GM19395 (cell line): ENCODE results near the gene KIAA1958.
"Not testable (repeated sequence)": the region's sequence is repeated elsewhere in the genome, so short reads cannot be mapped to it uniquely, and the experiment has no call there.

Source experiments
- ATAC-seq: cut with Tn5 transposase; IDR thresholded peaks from one replicate; pipeline ENCODE4 v1.9.1; 2021; ENCODE audit warnings: mild to moderate bottlenecking, moderate library complexity; ENCODE audit not compliant: unreplicated experiment

KIAA1958 gene

GRCh38 chr9:112489039-112489546, 2.5 kb downstream of the KIAA1958 start:
- ATAC-seq, result no peak

- ATAC-seq, result no peak
Measured at GRCh38 chr9:112489876-112490666, 3.4 kb downstream of the KIAA1958 start.

GRCh38 chr9:112493393-112494137, 6.9 kb downstream of the KIAA1958 start:
- no peak for ATAC-seq

GRCh38 chr9:112494153-112494552, 7.5 kb downstream of the KIAA1958 start:
- no peak for ATAC-seq

GRCh38 chr9:112495614-112496013, 9.0 kb downstream of the KIAA1958 start:
- ATAC-seq, result no peak

GRCh38 chr9:112496074-112496722, 9.6 kb downstream of the KIAA1958 start:
- no peak for ATAC-seq

GRCh38 chr9:112500842-112501241, 14.2 kb downstream of the KIAA1958 start:
- ATAC-seq, result no peak

GRCh38 chr9:112501287-112501686, 14.7 kb downstream of the KIAA1958 start:
- ATAC-seq, result no peak

GRCh38 chr9:112502175-112502946, 15.7 kb downstream of the KIAA1958 start:
- no peak for ATAC-seq

GRCh38 chr9:112503170-112503569, 16.5 kb downstream of the KIAA1958 start:
- ATAC-seq, result no peak

- ATAC-seq, result no peak
Measured at GRCh38 chr9:112505086-112505485, 18.5 kb downstream of the KIAA1958 start.

GRCh38 chr9:112505607-112506006, 19.0 kb downstream of the KIAA1958 start:
- no peak for ATAC-seq

GRCh38 chr9:112506571-112506970, 19.9 kb downstream of the KIAA1958 start:
- ATAC-seq, result no peak

- ATAC-seq, result no peak
Measured at GRCh38 chr9:112507001-112507680, 20.5 kb downstream of the KIAA1958 start.

GRCh38 chr9:112508377-112508776, 21.8 kb downstream of the KIAA1958 start:
- ATAC-seq, result no peak

GRCh38 chr9:112512377-112512776, 25.8 kb downstream of the KIAA1958 start:
- ATAC-seq, result not testable (repeated sequence)

- ATAC-seq, result no peak
Measured at GRCh38 chr9:112516769-112517168, 30.1 kb downstream of the KIAA1958 start.

GRCh38 chr9:112520069-112520468, 33.4 kb downstream of the KIAA1958 start:
- no peak for ATAC-seq

GRCh38 chr9:112520656-112521055, 34.0 kb downstream of the KIAA1958 start:
- no peak for ATAC-seq

GRCh38 chr9:112526973-112527372, 40.3 kb downstream of the KIAA1958 start:
- ATAC-seq, result no peak
